Glomerular endothelial cell (primary cell): Measurements from ENCODE around the gene PTH1R. TPM values are rescaled to one million over a fixed set of nuclear protein-coding genes. Genes with fewer than 3 reads are reported as not detected.
"Not testable (repeated sequence)": the region's sequence is repeated elsewhere in the genome, so short reads cannot be mapped to it uniquely, and the experiment has no call there.

Experiments used
- DNase-seq: peaks from one replicate; pipeline ENCODE4 v3.0.0-alpha.2; 2011; ENCODE audit warnings: low read depth, low spot score; ENCODE audit errors: extremely low read depth
- total RNA-seq: library from RNA; depleted of rRNA; stranded (reverse); fragments of >200 nt; gene quantifications from 2 replicates; pipeline ENCODE4 v1.2.3, GENCODE V29; 2015

The PTH1R gene
- total RNA-seq, 1 donor from 2014 or later, result not detected

DNA sequence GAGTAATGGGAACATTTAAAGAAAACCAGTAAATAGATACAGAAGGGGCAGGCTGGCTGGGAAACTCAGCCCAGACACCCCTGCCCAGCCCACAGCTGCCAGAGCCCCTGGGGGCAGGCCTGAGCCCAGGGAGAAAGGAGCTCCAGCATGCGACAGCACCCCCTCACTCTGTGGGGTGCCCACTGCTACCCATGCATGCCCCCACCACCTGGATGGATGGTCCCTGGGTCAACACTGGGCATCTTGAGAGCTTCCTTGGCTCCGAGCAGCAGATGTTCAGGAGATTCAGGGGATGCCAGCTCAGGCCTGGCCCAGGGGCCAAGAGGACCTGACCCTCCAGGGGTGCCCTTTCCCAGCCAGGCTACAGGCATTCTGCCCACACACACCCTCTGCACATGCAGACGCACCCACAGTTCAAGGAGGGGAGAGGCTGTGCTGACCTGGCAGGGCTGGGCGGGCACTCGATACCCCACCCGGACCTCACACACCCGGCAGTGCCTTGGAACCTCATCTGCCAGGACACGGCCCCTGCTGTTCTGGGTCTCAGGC lies 31.5 kb downstream of the PTH1R start:
- DNase-seq, result no peak

DNA sequence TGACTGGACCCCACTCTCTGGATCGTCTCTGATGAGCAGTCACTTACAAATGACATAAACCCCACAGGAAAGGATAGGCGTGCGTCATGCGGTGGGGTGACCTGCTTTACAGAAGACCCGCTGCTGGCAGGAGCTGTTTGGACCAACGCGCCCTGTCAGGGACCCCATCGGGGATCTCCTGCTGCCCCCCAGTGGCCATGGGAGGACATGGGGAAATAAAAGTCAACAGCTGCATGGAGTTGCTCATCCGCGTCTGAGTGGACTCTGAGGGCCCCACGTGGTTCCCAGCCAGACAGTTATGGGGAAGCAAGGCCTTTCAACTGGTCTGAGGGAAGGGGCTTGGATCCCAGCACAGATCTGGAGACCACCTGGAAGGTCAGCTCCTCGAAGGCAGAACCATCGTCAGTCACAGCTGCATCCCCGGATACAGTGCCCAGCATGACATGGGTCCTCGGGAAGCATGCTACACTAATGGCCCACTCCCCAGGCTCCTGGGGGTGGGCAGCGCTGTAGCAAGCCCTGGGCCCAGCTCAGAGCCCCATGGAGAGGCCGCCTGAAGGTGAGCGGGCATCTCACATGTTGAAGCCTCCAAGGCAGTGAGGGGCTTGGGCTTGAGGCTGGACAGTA lies 32.1 kb downstream of the PTH1R start:
- DNase-seq, result no peak

DNA sequence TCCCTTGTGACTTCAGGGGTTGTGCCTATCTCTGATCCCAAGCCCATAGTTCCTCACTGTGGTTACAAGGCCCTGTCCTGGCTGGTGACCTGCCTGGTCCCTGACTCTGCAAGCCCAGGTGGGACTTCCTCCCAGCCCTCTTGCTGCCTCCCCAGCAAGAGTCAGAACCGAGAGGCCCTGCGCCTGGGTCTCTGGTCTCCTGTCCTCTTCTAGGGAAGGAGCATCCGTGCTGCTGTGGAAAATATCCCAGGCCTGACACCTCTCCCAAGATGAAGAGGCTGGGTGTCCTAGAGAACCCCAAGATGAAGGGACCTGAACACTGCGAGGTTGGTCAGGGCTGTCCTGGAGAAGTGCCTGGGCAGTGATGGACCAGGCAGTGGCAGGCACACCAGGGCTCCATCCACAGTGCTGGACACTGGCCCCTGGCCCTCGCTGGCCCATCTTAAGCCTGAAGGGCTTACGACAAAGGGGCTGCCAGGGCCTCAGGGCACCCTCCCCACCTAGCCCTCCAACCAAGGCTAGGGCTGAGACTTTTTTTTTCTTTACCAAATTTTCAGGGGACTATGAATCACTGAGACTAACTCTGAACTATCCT lies 32.7 kb downstream of the PTH1R start:
- no peak for DNase-seq

DNA sequence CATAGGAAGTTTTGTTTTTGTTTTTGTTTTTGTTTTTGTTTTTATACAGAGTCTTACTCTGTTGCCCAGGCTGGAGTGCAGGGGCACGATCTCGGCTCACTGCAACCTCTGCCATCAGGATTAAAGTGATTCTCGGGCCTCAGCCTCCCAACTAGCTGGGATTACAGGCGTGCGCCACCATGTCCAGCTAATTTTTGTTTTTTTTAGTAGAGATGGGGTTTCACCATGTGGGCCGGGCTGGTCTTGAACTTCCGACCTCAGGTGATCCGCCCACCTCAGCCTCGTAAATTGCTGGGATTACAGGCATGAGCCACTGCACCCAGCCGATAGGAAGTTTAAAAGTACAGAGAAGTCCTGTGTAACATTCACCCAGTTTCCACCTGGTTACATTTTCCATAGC lies 33.4 kb downstream of the PTH1R start:
- not testable (repeated sequence) for DNase-seq

- DNase-seq, result no peak
Measured at GRCh38 chr3:46912986-46913385, 35.5 kb downstream of the PTH1R start.

DNA sequence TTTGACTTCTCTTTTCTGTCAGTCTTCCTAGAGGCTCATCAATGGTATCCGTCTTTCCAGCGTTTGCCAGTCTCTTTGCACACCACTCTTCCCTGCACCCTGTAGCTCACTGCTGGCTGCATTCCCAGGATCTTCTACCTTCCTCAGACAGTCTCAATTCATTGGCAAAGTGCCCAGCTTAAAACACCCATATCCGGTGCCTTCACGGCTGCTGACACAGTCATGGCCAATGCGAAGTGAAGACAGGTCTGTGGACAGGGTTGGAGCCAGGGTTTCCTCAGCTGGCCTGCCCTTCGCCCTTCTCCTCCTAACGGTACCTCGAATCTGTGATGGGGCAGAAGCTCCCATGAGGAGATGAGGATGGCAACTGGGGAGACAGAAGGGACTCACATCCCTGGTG lies 36.1 kb downstream of the PTH1R start:
- no peak for DNase-seq

GRCh38 chr3:46914849-46915248 lies 37.3 kb downstream of the PTH1R start:
- no peak for DNase-seq

DNA sequence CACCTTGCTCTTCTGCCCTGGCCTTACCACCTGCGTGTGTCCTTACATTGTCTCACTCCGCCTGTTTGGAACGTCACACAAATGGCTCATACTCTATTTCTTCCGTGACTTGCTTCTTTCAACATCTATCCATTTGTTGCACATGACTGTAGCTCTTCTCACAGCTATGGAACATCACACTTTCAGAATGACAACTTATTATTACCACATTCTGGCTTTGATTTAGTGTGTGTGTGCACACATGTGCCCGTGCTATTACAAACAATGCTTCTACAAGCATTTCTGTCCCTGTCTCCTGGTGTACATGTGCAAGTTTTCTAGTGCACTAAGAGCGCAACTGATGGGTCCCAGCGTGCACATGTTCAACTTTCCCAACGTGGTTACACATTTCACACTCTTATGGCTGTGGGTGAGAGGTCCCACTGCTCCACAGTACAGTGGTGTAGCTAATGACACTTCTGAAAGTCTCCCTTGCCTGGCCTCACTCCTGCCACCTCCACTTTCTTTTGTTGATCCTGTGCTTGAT lies 37.8 kb downstream of the PTH1R start:
- DNase-seq, result no peak

- no peak for DNase-seq
Measured at GRCh38 chr3:46916278-46916677, 38.8 kb downstream of the PTH1R start.

DNA sequence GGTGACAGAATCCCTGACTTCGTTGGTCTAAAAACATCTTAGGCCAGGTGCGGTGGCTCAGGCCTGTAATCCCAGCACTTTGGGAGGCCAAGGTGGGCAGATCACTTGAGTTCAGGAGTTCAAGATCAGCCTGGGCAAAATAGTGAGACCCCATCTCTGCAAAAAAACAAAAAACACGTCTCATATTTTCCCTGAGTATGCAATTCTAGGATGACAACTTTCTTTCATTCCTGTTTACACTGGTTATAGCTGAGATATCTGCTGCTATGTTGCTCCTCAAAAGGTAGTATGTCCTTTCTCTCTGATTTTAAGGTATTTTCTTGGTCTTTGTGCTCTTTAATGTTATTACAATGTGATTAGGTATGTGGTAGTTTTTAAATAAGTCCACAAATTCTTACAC lies 39.3 kb downstream of the PTH1R start:
- DNase-seq, result no peak

GRCh38 chr3:46917257-46917656 lies 39.7 kb downstream of the PTH1R start:
- no peak for DNase-seq

DNA sequence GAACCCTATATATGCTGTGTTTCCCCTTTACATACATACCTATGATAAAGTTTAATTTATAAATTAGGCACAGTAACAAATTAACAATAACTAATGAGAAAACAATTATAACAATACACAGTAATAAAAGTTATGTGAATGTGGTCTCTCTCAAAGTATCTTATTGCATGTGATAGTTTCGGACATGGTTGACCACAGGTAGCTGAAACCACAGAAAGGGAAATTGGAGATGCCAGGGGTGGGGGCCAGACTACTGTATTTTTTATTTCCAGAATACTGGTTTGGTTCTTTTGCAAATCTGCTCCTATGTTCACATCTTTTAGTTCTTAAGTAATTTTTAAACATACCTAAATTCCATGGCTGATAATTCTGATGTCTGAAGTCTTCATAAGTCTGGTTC lies 40.7 kb downstream of the PTH1R start:
- DNase-seq, result no peak

DNA sequence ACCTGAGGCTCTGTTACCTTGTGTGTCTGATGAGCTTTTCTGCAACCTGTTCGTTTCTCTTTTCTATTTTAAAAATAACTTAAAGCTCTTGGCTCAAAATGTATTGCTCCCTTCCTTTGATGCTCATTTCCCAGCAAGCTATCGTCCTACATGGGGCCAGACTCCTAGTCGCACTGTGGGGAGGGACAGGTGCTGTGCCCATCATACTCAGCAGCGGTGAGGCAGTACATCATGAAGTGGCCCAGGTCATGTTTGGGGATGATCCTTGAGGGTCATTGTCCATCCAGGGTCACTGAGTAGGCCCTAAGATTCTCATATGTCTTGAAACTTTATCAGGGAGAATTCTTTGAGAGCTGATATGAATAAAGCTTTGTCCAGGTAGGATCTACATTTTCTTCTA lies 41.1 kb downstream of the PTH1R start:
- DNase-seq, result no peak

- no peak for DNase-seq
Measured at GRCh38 chr3:46921041-46921440, 43.5 kb downstream of the PTH1R start.

GRCh38 chr3:46921871-46922271 lies 44.4 kb downstream of the PTH1R start:
- DNase-seq, result no peak

GRCh38 chr3:46922426-46922825 lies 44.9 kb downstream of the PTH1R start:
- DNase-seq, result no peak

- DNase-seq, result no peak
Measured at GRCh38 chr3:46922871-46923558, 45.5 kb downstream of the PTH1R start.

GRCh38 chr3:46923559-46924350 lies 46.2 kb downstream of the PTH1R start:
- DNase-seq, result no peak

DNA sequence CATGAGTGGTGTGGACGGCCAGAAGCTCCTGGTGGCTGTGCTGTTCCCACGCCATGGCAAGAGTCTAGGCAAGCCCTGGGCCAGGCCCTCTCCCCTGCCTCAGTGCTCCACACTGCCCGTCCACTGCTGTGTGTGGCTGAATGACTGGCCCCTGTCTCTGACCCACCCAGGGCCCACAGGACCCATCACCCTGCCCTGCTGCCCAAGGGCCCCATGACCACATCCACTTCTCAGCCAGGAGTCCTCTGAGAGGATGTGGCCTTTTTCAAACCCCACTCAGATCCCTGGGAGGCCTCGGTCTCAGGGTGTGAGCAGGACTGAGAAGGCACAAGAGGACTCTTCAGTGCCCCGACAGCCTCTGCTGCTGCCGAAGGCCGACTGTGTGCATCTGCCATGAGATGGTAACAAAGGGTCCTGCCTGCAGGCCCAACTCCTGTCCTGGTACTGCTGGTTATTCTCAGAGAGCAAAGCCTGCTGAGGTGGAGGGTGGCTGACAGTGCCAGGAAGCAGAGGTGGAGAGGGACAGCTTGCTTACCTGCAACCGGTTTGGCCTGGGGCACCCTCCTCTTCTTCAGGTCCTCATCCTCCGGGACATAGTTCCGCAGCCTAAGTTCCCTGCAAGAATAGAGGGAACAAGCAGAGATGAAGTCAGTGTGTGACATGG lies 47.5 kb downstream of the PTH1R start:
- no peak for DNase-seq

GRCh38 chr3:46925585-46925934 lies 48.0 kb downstream of the PTH1R start:
- DNase-seq, result no peak

- DNase-seq, result no peak
Measured at GRCh38 chr3:46926039-46926438, 48.5 kb downstream of the PTH1R start.
